H1 (cell line): ENCODE results near the gene SSTR4.

Experiments
- ATF3 ChIP-seq: IDR thresholded peaks from 2 replicates; pipeline ENCODE4 v1.6.1; 2011; ENCODE audit warnings: low read depth, mild to moderate bottlenecking, low read length; ENCODE audit not compliant: insufficient read depth
- CEBPB ChIP-seq: IDR thresholded peaks from 2 replicates; pipeline ENCODE4 v1.6.1; 2012; ENCODE audit warnings: low read depth, low read length
- CTCF ChIP-seq, 3 experiments: IDR thresholded peaks; 1 replicate in 2 of 3; 2 replicates in 1 of 3; pipeline versions ENCODE4 v1.5.1 to v1.6.1; 2011; ENCODE audit warnings: low read length in 3 of 3, mild to moderate bottlenecking in 3 of 3, inconsistent platforms in 2 of 3, low read depth in 1 of 3, moderate library complexity in 1 of 3; ENCODE audit not compliant: insufficient read depth in 1 of 3; ENCODE audit errors: control extremely low read depth in 1 of 3
- EP300 ChIP-seq, 2 experiments: IDR thresholded peaks; 1 replicate in 1 of 2; 2 replicates in 1 of 2; pipeline ENCODE4 v1.6.1; 2011 to 2012; ENCODE audit warnings: low read depth in 2 of 2, low read length in 2 of 2, mild to moderate bottlenecking in 2 of 2, borderline replicate concordance in 1 of 2, inconsistent platforms in 1 of 2, moderate library complexity in 1 of 2
- GABPA ChIP-seq: IDR thresholded peaks from 2 replicates; pipeline ENCODE4 v1.6.1; 2011; ENCODE audit warnings: mild to moderate bottlenecking, low read length, moderate library complexity, borderline replicate concordance; ENCODE audit not compliant: insufficient read depth
- GTF2F1 ChIP-seq: IDR thresholded peaks from 2 replicates; pipeline ENCODE4 v1.6.1; 2012; ENCODE audit warnings: low read depth, low read length, improper control_type of control experiment, borderline replicate concordance
- JUN ChIP-seq: IDR thresholded peaks from 2 replicates; pipeline ENCODE4 v1.6.1; 2011; ENCODE audit warnings: low read depth, mild to moderate bottlenecking, improper control_type of control experiment, low read length
- MAX ChIP-seq: IDR thresholded peaks from 2 replicates; pipeline ENCODE4 v1.6.1; 2012; ENCODE audit warnings: inconsistent platforms
- NRF1 ChIP-seq: IDR thresholded peaks from 2 replicates; pipeline ENCODE4 v1.6.1; 2011; ENCODE audit warnings: mild to moderate bottlenecking, low read depth, low read length, improper control_type of control experiment
- POLR2A ChIP-seq, 2 experiments: IDR thresholded peaks; 1 replicate in 1 of 2; 2 replicates in 1 of 2; pipeline ENCODE4 v1.6.1; 2011; ENCODE audit warnings: low read depth in 2 of 2, low read length in 2 of 2, mild to moderate bottlenecking in 2 of 2; ENCODE audit errors: control extremely low read depth in 1 of 2
- SIN3A ChIP-seq, 2 experiments: IDR thresholded peaks in 1 of 2; conservative IDR thresholded peaks in 1 of 2; 2 replicates each; pipeline ENCODE4 v1.6.1; 2011 to 2012; ENCODE audit warnings: low read length in 2 of 2, improper control_type of control experiment in 1 of 2, low read depth in 1 of 2, mild to moderate bottlenecking in 1 of 2
- SUZ12 ChIP-seq: fragments of 200-600 bp; sonication (generic); IDR thresholded peaks from 2 replicates; pipeline ENCODE4 v1.6.1; 2012; ENCODE audit warnings: mild to moderate bottlenecking, inconsistent platforms, low read length, moderate library complexity, mixed read lengths

DNA sequence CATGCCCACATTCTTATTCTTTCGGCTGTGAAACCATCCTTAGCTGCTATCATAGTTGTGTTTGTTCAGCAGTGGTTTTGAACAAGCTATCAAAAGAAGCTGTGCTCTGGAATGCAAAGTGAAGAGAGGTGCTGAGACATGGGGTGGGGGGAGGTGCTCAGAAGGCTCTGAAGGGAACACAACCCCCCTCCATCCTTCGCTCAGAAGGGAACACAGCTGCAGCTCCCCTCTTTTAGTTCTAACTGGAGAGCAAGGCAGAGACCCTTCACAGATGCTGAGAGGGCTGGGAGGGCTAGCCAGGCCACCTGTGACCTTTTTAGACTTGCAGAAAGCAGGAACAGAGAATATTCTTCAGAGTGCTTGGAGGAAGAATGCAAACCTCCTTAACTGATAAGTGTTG is 17.6 kb upstream of the SSTR4 start:
- TF ChIP-seq NRF1 (no peak), SIN3A (conservative IDR thresholded peaks at IDR 0.05 in 1 of 2, IDR thresholded peaks at IDR 0.05 in 1 of 2; ENCODE audit: low read depth in 1 of 2, low read length in 2 of 2) (no peak), POLR2A (IDR thresholded peaks at IDR 0.05; ENCODE audit: control extremely low read depth in 1 of 2, low read depth in 2 of 2, low read length in 2 of 2) (no peak), MAX (no peak), EP300 (IDR thresholded peaks at IDR 0.05; ENCODE audit: borderline replicate concordance in 1 of 2, low read depth in 2 of 2, low read length in 2 of 2) (no peak), CTCF (IDR thresholded peaks at IDR 0.05; ENCODE audit: control extremely low read depth in 1 of 3, insufficient read depth in 1 of 3, low read depth in 1 of 3, low read length in 3 of 3) (no peak), ATF3 (no peak), JUN (no peak), CEBPB (no peak), GABPA (no peak), SUZ12 (no peak), GTF2F1 (no peak)
